ENCODE measurements around the gene GPR33.
"Not testable (repeated sequence)": the region's sequence is repeated elsewhere in the genome, so short reads cannot be mapped to it uniquely, and the experiment has no call there.

GPR33 gene

GRCh38 chr14:31437045-31437691 lies 50.7 kb downstream of the GPR33 start:
- not testable (repeated sequence) for H3K36me3 ChIP-seq (ENCODE audit: insufficient read depth, low read length); H3K4me3 ChIP-seq (ENCODE audit: low read length); H3K9ac ChIP-seq (ENCODE audit: low read depth, low read length); H3K27me3 ChIP-seq (ENCODE audit: insufficient read depth, low read length); H3K27ac ChIP-seq (ENCODE audit: low read depth, low read length); H3K4me1 ChIP-seq (ENCODE audit: insufficient read depth, low read length)
- peaks cover 11% of the 10 kb centered on the region for H3K9me3 ChIP-seq (ENCODE audit: insufficient read depth, low read depth, low read length)
- WGBS = 93% methylated on average over 25 of the region's 45 CpGs

GRCh38 chr14:31435276-31435675 lies 52.6 kb downstream of the GPR33 start:
- Histone ChIP-seq H3K27ac (ENCODE audit: low read depth, low read length) (no peak overlapping the region), H3K9me3 (ENCODE audit: insufficient read depth, low read depth, low read length) (peaks cover 11% of the 10 kb centered on the region), H3K9ac (ENCODE audit: low read depth, low read length) (no peak overlapping the region), H3K36me3 (ENCODE audit: insufficient read depth, low read length) (no peaks in the 10 kb centered on the region), H3K4me3 (ENCODE audit: low read length) (no peak overlapping the region), H3K27me3 (ENCODE audit: insufficient read depth, low read length) (no peaks in the 10 kb centered on the region), H3K4me1 (ENCODE audit: insufficient read depth, low read length) (no peaks in the 10 kb centered on the region)
